BJ (cell line): Measurements from ENCODE around the gene ZBTB48. TPM values are rescaled to one million over a fixed set of nuclear protein-coding genes. Genes with fewer than 3 reads are reported as not detected.
"Not testable (repeated sequence)": the region's sequence is repeated elsewhere in the genome, so short reads cannot be mapped to it uniquely, and the experiment has no call there.

Experiments used
- CTCF ChIA-PET: fragments of 350-600 bp; formaldehyde crosslinking; extraction: SDS; loops from one replicate; lab custom pipeline; 2021; ENCODE audit warnings: antibody characterized with exemption, inconsistent platforms; lab: Yijun Ruan, JAX
- POLR2A ChIA-PET: fragments of 300-600 bp; sonication (Branson Sonifier 250); formaldehyde crosslinking; extraction: SDS; loops from one replicate; lab custom pipeline; 2021; ENCODE audit warnings: antibody characterized with exemption; lab: Charles Lee
- DNase-seq: peaks from one replicate; pipeline ENCODE4 v3.0.0-alpha.2; 2011; ENCODE audit warnings: low read depth
- H3K27me3 ChIP-seq: 2 replicates; pipeline ENCODE4 v1.6.0; 2011; ENCODE audit warnings: low read length; ENCODE audit not compliant: control insufficient read depth, insufficient read depth
- H3K36me3 ChIP-seq: 2 replicates; pipeline ENCODE4 v1.5.1; 2011; ENCODE audit warnings: low read length; ENCODE audit not compliant: control insufficient read depth, insufficient read depth
- H3K4me3 ChIP-seq: 2 replicates; pipeline ENCODE4 v1.5.1; 2011; ENCODE audit warnings: low read depth, mild to moderate bottlenecking, control low read depth, low read length
- CTCF ChIP-seq: IDR thresholded peaks from 2 replicates; pipeline ENCODE4 v1.5.1; 2011; ENCODE audit warnings: low read depth, mild to moderate bottlenecking, control low read depth, inconsistent platforms, low read length, moderate library complexity; ENCODE audit not compliant: insufficient read depth
- polyA plus RNA-seq: library from polyadenylated mRNA; depleted of rRNA; stranded (reverse); fragments of >200 nt; gene quantifications from 2 replicates; pipeline ENCODE4 v1.2.3, GENCODE V29; 2011

ZBTB48 gene
- polyA plus RNA-seq, 1 experiment: 14.0 TPM

GRCh38 chr1:6599141-6599975 is 19.6 kb downstream of the ZBTB48 start:
- POLR2A ChIA-PET: no interaction called here
- peaks cover 39% of the 10 kb centered on the region for H3K36me3 ChIP-seq
- no peak for DNase-seq
- H3K27me3 ChIP-seq: no peaks in the 10 kb centered on the region
- CTCF ChIA-PET: interaction anchor here (0.8 to 5.6 kb wide), 2 partner anchors 23 to 45 kb away, joined by 3 to 29 read pairs; partner anchors contain the start of genes NOL9 and TAS1R1
- no peak for TF ChIP-seq CTCF
- H3K4me3 ChIP-seq: peak overlapping the region; percentile 14; the same call in 1 of the 2 replicates

- Histone ChIP-seq H3K4me3 (peak overlapping the region; percentile 97), H3K36me3 (peaks cover 37% of the 10 kb centered on the region)
- POLR2A ChIA-PET, H3K27me3 ChIP-seq, DNase-seq: not testable (repeated sequence)
- CTCF ChIA-PET: interaction anchor here (0.8 to 5.6 kb wide), 2 partner anchors 24 to 46 kb away, joined by 3 to 29 read pairs; partner anchors contain the start of genes NOL9 and TAS1R1
Observed at GRCh38 chr1:6599991-6600390, 20.2 kb downstream of the ZBTB48 start.

GRCh38 chr1:6600410-6601048 is 20.7 kb downstream of the ZBTB48 start:
- H3K27me3 ChIP-seq: no peaks in the 10 kb centered on the region
- no peak for TF ChIP-seq CTCF
- ChIA-PET CTCF (interaction anchor here (0.8 to 5.6 kb wide), 3 partner anchors 23 to 46 kb away, joined by 3 to 29 read pairs (median 4); partner anchors contain the start of genes NOL9 and TAS1R1), POLR2A (no interaction called here)
- DNase-seq: no peak
- peak overlapping the region; percentile 97 for H3K4me3 ChIP-seq
- H3K36me3 ChIP-seq: peaks cover 33% of the 10 kb centered on the region

- peak; percentile 77 for DNase-seq
- peak; percentile 16; the same call in 1 of the 2 replicates for TF ChIP-seq CTCF
- POLR2A ChIA-PET: no interaction called here
- H3K27me3 ChIP-seq: no peaks in the 10 kb centered on the region
- CTCF ChIA-PET: interaction anchor here (0.6 to 5.6 kb wide), 5 partner anchors 22 to 595 kb away, joined by 3 to 29 read pairs (median 4); partner anchors contain the start of genes NOL9 and TAS1R1
- H3K36me3 ChIP-seq: peaks cover 28% of the 10 kb centered on the region
- peak overlapping the region; percentile 97 for H3K4me3 ChIP-seq
Observed at GRCh38 chr1:6601049-6601922, 21.5 kb downstream of the ZBTB48 start.

- Histone ChIP-seq H3K4me3 (peak overlapping the region; percentile 97), H3K36me3 (peaks cover 20% of the 10 kb centered on the region), H3K27me3 (no peaks in the 10 kb centered on the region)
- no peak for TF ChIP-seq CTCF
- CTCF ChIA-PET: interaction anchor here (0.5 to 5.6 kb wide), 7 partner anchors 11 to 596 kb away, joined by 3 to 29 read pairs (median 3); partner anchors contain the start of genes NOL9 and TAS1R1
- POLR2A ChIA-PET: no interaction called here
- no peak for DNase-seq
Observed at GRCh38 chr1:6601923-6602668, 22.3 kb downstream of the ZBTB48 start.
